GM12801 (cell line): ENCODE results near the gene RIIAD1.

Experiments
- CTCF ChIP-seq: IDR thresholded peaks from one replicate; pipeline ENCODE4 v1.5.1; 2011; ENCODE audit warnings: control low read depth; ENCODE audit not compliant: insufficient read length; ENCODE audit errors: extremely low read depth

RIIAD1 gene

DNA sequence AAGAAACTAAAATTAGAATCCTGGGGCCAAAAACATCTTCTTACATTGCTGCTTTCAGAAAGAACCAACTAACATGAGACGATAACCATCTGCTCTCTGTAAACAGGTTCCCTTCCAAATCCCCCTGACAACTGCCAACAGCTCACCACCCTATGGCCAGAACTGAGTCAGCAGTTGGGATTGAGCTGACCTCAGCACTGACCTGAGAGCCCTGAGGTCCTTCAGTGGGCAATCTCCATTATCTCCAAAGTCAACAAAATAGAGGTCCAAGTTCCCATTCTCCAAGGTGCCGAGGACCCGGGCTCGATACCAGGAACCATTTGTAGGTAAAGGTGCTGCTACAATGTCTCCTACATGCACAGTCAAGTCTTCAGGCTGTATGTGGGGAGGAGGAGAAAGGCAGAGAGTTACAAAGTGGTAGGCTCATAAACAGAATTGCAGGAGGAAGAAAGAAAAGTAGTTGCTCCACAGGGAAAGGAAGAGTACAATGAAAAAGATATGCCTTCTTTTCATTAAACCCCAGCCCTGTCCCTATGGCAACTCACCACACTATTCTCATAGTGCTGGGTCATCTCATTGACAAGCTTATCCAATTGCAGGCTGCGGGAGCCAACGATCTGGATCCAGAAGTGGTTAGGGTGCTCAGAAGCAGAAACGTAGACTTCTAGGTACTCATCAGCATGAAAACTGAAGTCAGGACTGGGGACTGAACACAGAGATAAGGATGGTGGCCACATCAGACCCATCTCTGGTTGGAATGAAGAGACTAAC, 54.8 kb downstream of the RIIAD1 start:
- TF ChIP-seq CTCF: no peak

DNA sequence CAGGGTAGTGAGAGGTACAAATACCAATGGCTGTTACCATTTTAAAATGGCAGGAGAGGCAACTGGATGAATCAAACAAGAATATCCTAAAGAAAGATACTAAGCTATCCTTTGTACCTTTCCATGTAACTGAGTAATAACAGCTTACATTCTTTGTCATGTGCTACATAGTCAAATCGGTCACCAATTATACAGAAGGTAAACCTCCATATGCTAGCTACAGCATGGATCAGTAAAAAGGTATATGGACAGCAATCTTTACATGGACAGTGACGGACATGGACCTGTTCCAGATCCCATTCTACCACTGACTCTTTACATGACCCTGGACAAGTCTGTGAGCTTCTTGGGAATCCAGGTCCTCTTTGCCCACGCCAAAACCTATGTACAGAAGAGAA, 55.3 kb downstream of the RIIAD1 start:
- TF ChIP-seq CTCF: no peak

GRCh38 chr1:151777317-151777716, 56.0 kb downstream of the RIIAD1 start:
- no peak for TF ChIP-seq CTCF
